Measurements from ENCODE around the gene PKP2. TPM values are rescaled to one million over a fixed set of nuclear protein-coding genes. Genes with fewer than 3 reads are reported as not detected.

PKP2 gene
- total and polyA plus RNA-seq, 9 of the 15 experiments (the other 6 are each of a cell fraction or from before 2014, with no cell fraction given), result 1.6 to 4.2 (median 2.8) TPM

- DNase-seq (ENCODE audit: extremely low read depth in 1 of 4, low spot score in 3 of 4), result no peak
- H3K9me3 ChIP-seq (replicated peaks; ENCODE audit: control insufficient read depth, insufficient read depth, low read depth, low read length), result no peaks in the 10 kb centered on the region
- ChIA-PET CTCF (ENCODE audit: low intra/inter-chr PET ratio) (no interaction called here), POLR2A (interaction anchor here (1.1 kb wide), 1 partner anchor 23 kb away, joined by 3 read pairs; no protein-coding TSS in a partner anchor)
- H3K36me3 ChIP-seq (ENCODE audit: control insufficient read depth, insufficient read depth, low read length), result no peaks in the 10 kb centered on the region
- no peak overlapping the region for H2AFZ ChIP-seq (ENCODE audit: low read depth, low read length)
- no peak for FAIRE-seq
- TF ChIP-seq ZNF124 (CRISPR knock-in tag; IDR thresholded peaks at IDR 0.05) (no peak), RFX5 (IDR thresholded peaks at IDR 0.05; ENCODE audit: low read depth, low read length) (no peak), NCOA6 (IDR thresholded peaks at IDR 0.05) (no peak), MYBL2 (IDR thresholded peaks at IDR 0.05; ENCODE audit: low read depth) (no peak), MYBL2 (CRISPR knock-in tag; IDR thresholded peaks at IDR 0.05; ENCODE audit: borderline replicate concordance) (no peak), GATA2 (CRISPR knock-in tag; IDR thresholded peaks at IDR 0.05) (no peak), MBD2 (IDR thresholded peaks at IDR 0.05; ENCODE audit: borderline replicate concordance, low read depth) (no peak), RUNX1 (IDR thresholded peaks at IDR 0.05; ENCODE audit: low read depth) (no peak), ZBTB8A (IDR thresholded peaks at IDR 0.05; ENCODE audit: partially characterized antibody) (no peak), EP300 (IDR thresholded peaks at IDR 0.05; ENCODE audit: low read length) (no peak), THAP12 (CRISPR knock-in tag; IDR thresholded peaks at IDR 0.05) (no peak), ZFPM2 (CRISPR knock-in tag; IDR thresholded peaks at IDR 0.05) (no peak), ZNF445 (CRISPR knock-in tag; IDR thresholded peaks at IDR 0.05; ENCODE audit: low read depth) (no peak), PURB (CRISPR knock-in tag; IDR thresholded peaks at IDR 0.05; ENCODE audit: low read depth) (no peak), GMEB1 (CRISPR knock-in tag; IDR thresholded peaks at IDR 0.05) (no peak), MCM5 (IDR thresholded peaks at IDR 0.05; ENCODE audit: low read depth) (no peak), RBFOX2 (IDR thresholded peaks at IDR 0.05; ENCODE audit: low read depth, low read length) (no peak), STAT5B (CRISPR knock-in tag; IDR thresholded peaks at IDR 0.05) (no peak), ZNF699 (CRISPR knock-in tag; IDR thresholded peaks at IDR 0.05; ENCODE audit: insufficient replicate concordance) (no peak), MCM3 (IDR thresholded peaks at IDR 0.05) (no peak)
- no peak overlapping the region for H3K4me2 ChIP-seq (ENCODE audit: insufficient read depth, low read length)
- H3K4me1 ChIP-seq (replicated peaks in 1 of 2; ENCODE audit: control insufficient read depth in 2 of 2, insufficient read depth in 2 of 2, low read length in 2 of 2), result no peaks in the 10 kb centered on the region
- no peaks in the 10 kb centered on the region for H3K9me1 ChIP-seq (ENCODE audit: control insufficient read depth, insufficient read depth, low read length)
- H4K20me1 ChIP-seq (replicated peaks; ENCODE audit: control insufficient read depth, insufficient read depth, low read length), result no peaks in the 10 kb centered on the region
- in situ Hi-C loops (cut with MboI) (no loop called here), intact Hi-C loops (cut with micrococcal nuclease) (no loop called here)
- BruUV-seq (replicated peaks), result no TSS peak
- ATAC-seq, result no peak
- no peak overlapping the region for H3K4me3 ChIP-seq
- no peak overlapping the region for H3K9ac ChIP-seq (ENCODE audit: insufficient read depth in 1 of 2, low read depth in 2 of 2, low read length in 2 of 2)
- H3K79me2 ChIP-seq (ENCODE audit: control insufficient read depth, insufficient read depth, low read length), result no peaks in the 10 kb centered on the region
- no peak overlapping the region for H3K27ac ChIP-seq (ENCODE audit: extremely low read depth, low read depth, low read length)
- H3K27me3 ChIP-seq (ENCODE audit: control insufficient read depth in 2 of 2, insufficient read depth in 2 of 2, low read length in 2 of 2), result peaks cover 0 to 2% of the 10 kb centered on the region in 2 experiments; a peak in 1 of 5 replicates
- 0% methylated on average over 1 of the region's 1 CpG for WGBS (ENCODE audit: insufficient coverage, low coverage, missing lambda C conversion rate)
These were observed 116.5 kb downstream of the PKP2 start for GRCh38 chr12:32780071-32780470.
